Endothelial cell of umbilical vein (primary cell): ENCODE measurements around the gene POLD3. TPM values are rescaled to one million over a fixed set of nuclear protein-coding genes. Genes with fewer than 3 reads are reported as not detected.

Experiments
- BruUV-seq: library from RNA; stranded (reverse); fragments of 400-500 nt; replicated peaks from 2 replicates; lab custom pipeline; 2021; lab: Mats Ljungman, UMichigan
- CTCF ChIA-PET: fragments of 300-600, 350-600 bp; sonication (Branson Sonifier 250); formaldehyde crosslinking; loops from one replicate; lab custom pipeline; 2021; ENCODE audit warnings: antibody characterized with exemption, inconsistent platforms; lab: Charles Lee
- POLR2A ChIA-PET: fragments of 300-600, 350-600 bp; sonication (Branson Sonifier 250); formaldehyde crosslinking; loops from one replicate; lab custom pipeline; 2021; ENCODE audit warnings: antibody characterized with exemption, inconsistent platforms; lab: Charles Lee
- DNase-seq: peaks from one replicate; pipeline ENCODE4 v3.0.0-alpha.2; 2011; ENCODE audit warnings: low read depth, low spot score
- FAIRE-seq: peaks from 2 replicates; lab custom pipeline; 2011; peaks lifted over from hg19 to GRCh38; lab: Jason Lieb, UNC
- H2AFZ ChIP-seq: 2 replicates; pipeline ENCODE4 v1.6.0; 2012; ENCODE audit warnings: low read depth, low read length, control low read depth, inconsistent platforms
- H3K27ac ChIP-seq: 2 replicates; pipeline ENCODE4 v1.5.1; 2011; ENCODE audit warnings: low read depth, mild to moderate bottlenecking, control low read depth, low read length, moderate library complexity; ENCODE audit not compliant: insufficient read depth
- H3K27me3 ChIP-seq, 2 experiments: 2 replicates each; pipeline versions ENCODE4 v1.6.0 to v1.6.1; 2011; ENCODE audit warnings: low read length in 2 of 2, mixed read lengths in 1 of 2; ENCODE audit not compliant: control insufficient read depth in 2 of 2, insufficient read depth in 2 of 2
- H3K36me3 ChIP-seq, 2 experiments: 2 replicates in 1 of 2; 3 replicates in 1 of 2; pipeline ENCODE4 v1.5.1; 2011; ENCODE audit warnings: low read length in 2 of 2, mild to moderate bottlenecking in 1 of 2, moderate library complexity in 1 of 2; ENCODE audit not compliant: control insufficient read depth in 2 of 2, insufficient read depth in 2 of 2; ENCODE audit errors: extremely low read depth in 1 of 2
- H3K4me1 ChIP-seq: 3 replicates; pipeline ENCODE4 v1.5.1; 2011; ENCODE audit warnings: mild to moderate bottlenecking, low read length; ENCODE audit not compliant: control insufficient read depth, insufficient read depth; ENCODE audit errors: extremely low read depth
- H3K4me2 ChIP-seq: 2 replicates; pipeline ENCODE4 v1.6.1; 2011; ENCODE audit warnings: low read length, control low read depth, mixed read lengths; ENCODE audit not compliant: insufficient read depth
- H3K4me3 ChIP-seq, 3 experiments: fragments of 200-600 bp in 1 of 3; sonication (generic), shearing (Covaris generic) in 1 of 3; replicated peaks in 1 of 3; 2 replicates each; pipeline ENCODE4 v1.5.1; 2011 to 2016; ENCODE audit warnings: control low read depth in 3 of 3, low read length in 3 of 3, mild to moderate bottlenecking in 2 of 3, inconsistent platforms in 1 of 3, low read depth in 1 of 3, moderate library complexity in 1 of 3; ENCODE audit not compliant: insufficient read depth in 1 of 3
- H3K79me2 ChIP-seq: 2 replicates; pipeline ENCODE4 v1.6.0; 2012; ENCODE audit warnings: low read length, inconsistent platforms; ENCODE audit not compliant: control insufficient read depth, insufficient read depth
- H3K9ac ChIP-seq: replicated peaks from 2 replicates; pipeline ENCODE3; 2011; ENCODE audit warnings: low read length, control low read depth; ENCODE audit not compliant: insufficient read depth; ENCODE audit errors: extremely low read depth
- H3K9me1 ChIP-seq: replicated peaks from 3 replicates; pipeline ENCODE4 v1.6.0; 2011; ENCODE audit warnings: mild to moderate bottlenecking, low read length; ENCODE audit not compliant: control insufficient read depth, insufficient read depth; ENCODE audit errors: extremely low read depth
- H3K9me3 ChIP-seq: replicated peaks from 2 replicates; pipeline ENCODE4 v1.5.1; 2012; ENCODE audit warnings: low read length, inconsistent platforms; ENCODE audit not compliant: control insufficient read depth, insufficient read depth
- H4K20me1 ChIP-seq: replicated peaks from 2 replicates; pipeline ENCODE3; 2011; ENCODE audit warnings: mild to moderate bottlenecking, low read length; ENCODE audit not compliant: control insufficient read depth, insufficient read depth; ENCODE audit errors: extremely low read depth
- EZH2 ChIP-seq: IDR thresholded peaks from 2 replicates; pipeline ENCODE4 v1.6.1; 2012; ENCODE audit warnings: borderline replicate concordance, low read depth, mild to moderate bottlenecking, moderate library complexity, low read length, inconsistent platforms; ENCODE audit not compliant: severe bottlenecking
- FOS ChIP-seq: IDR thresholded peaks from 2 replicates; pipeline ENCODE4 v1.6.1; 2011; ENCODE audit warnings: mild to moderate bottlenecking, low read length, moderate library complexity, borderline replicate concordance; ENCODE audit not compliant: insufficient read depth
- GATA2 ChIP-seq: IDR thresholded peaks from 2 replicates; pipeline ENCODE4 v1.7.0; 2011; ENCODE audit warnings: low read depth, mild to moderate bottlenecking, moderate library complexity, mixed read lengths, low read length; ENCODE audit not compliant: insufficient read length, insufficient read depth
- JUN ChIP-seq: IDR thresholded peaks from 2 replicates; pipeline ENCODE4 v1.6.1; 2011; ENCODE audit warnings: borderline replicate concordance, low read depth; ENCODE audit not compliant: insufficient read length, insufficient read depth
- MYC ChIP-seq: IDR thresholded peaks from one replicate; pipeline ENCODE4 v1.6.1; 2011; ENCODE audit warnings: mild to moderate bottlenecking, low read depth, low read length
- POLR2A ChIP-seq: IDR thresholded peaks from 2 replicates; pipeline ENCODE4 v1.6.1; 2012; ENCODE audit warnings: low read depth, mild to moderate bottlenecking, control low read depth, low read length
- POLR2AphosphoS5 ChIP-seq: IDR thresholded peaks from 2 replicates; pipeline ENCODE4 v1.6.1; 2012; ENCODE audit warnings: low read depth, mild to moderate bottlenecking, control low read depth, low read length, moderate library complexity; ENCODE audit not compliant: insufficient read depth
- dilution Hi-C: fragments of 300-500 bp; cut with MboI; formaldehyde crosslinking; loops from one replicate; pipeline ENCODE4 v1.15.0; 2019; ENCODE audit warnings: low sequenced_read_pairs; ENCODE audit not compliant: extremely low pct_ligation_motif_present
- intact Hi-C: fragments of 100-400 bp; cut with micrococcal nuclease; formaldehyde crosslinking; loops from one replicate; pipeline ENCODE4 v1.10.0; 2022
- polyA plus RNA-seq, 4 experiments: library from polyadenylated mRNA; depleted of rRNA in 3 of 4; stranded (reverse) in 3 of 4; unstranded in 1 of 4; fragments of >200 nt; gene quantifications; 2 replicates each; pipeline versions ENCODE4 v1.2.1 to v1.2.3, GENCODE V29; 2011 to 2012; ENCODE audit warnings: missing spikeins in 1 of 4
- total RNA-seq: library from RNA; stranded (reverse); gene quantifications from 2 replicates; pipeline ENCODE4 v1.2.3, GENCODE V29; 2021
- TF ChIP-seq, protein P1 (sequence below): IDR thresholded peaks from 2 replicates; pipeline ENCODE4 v1.6.1; 2011; ENCODE audit not compliant: insufficient read depth, insufficient read length
- TF ChIP-seq, protein P2 (sequence below), 2 donors: IDR thresholded peaks; 1 replicate in 1 of 2; 2 replicates in 1 of 2; pipeline ENCODE4 v1.5.1; 2011; ENCODE audit warnings: low read length in 2 of 2, mild to moderate bottlenecking in 2 of 2, moderate library complexity in 2 of 2, control low read depth in 1 of 2, inconsistent platforms in 1 of 2, low read depth in 1 of 2; ENCODE audit not compliant: insufficient read depth in 1 of 2; ENCODE audit errors: extremely low read depth in 1 of 2

The POLD3 gene
- total and polyA plus RNA-seq, 2 donors (not counting 3 experiments of a cell fraction or from before 2014, with no cell fraction given) = 8.9 to 25.2 TPM

DNA sequence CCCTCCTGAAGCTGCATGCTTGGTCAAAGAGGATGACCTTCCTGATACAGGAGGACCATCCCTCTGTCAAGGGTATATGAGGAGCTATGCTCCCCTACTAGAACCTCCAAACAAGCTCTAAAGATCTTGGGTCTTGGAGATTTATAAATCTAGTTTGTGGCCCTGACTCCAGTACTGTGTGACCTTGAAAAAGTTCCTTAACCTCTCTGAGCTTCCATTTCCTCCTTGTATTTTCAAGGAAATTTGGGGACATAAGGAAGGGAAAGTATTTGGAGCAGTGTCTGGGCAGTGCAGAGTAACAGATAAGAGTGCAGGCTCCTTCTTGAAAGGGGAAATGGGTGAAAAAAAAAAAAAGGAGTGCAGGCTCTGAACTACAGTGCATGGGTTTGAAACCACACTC is 93.0 kb downstream of the POLD3 start:
- H3K4me1 ChIP-seq = peaks cover 4% of the 10 kb centered on the region
- no peak for FAIRE-seq
- no peaks in the 10 kb centered on the region for H3K79me2 ChIP-seq
- TF ChIP-seq JUN (no peak), GATA2 (no peak), FOS (no peak), POLR2A (no peak), MYC (no peak), EZH2 (no peak), POLR2AphosphoS5 (no peak)
- TF ChIP-seq, protein P1, sequence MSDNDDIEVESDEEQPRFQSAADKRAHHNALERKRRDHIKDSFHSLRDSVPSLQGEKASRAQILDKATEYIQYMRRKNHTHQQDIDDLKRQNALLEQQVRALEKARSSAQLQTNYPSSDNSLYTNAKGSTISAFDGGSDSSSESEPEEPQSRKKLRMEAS = no peak
- TF ChIP-seq, protein P2, sequence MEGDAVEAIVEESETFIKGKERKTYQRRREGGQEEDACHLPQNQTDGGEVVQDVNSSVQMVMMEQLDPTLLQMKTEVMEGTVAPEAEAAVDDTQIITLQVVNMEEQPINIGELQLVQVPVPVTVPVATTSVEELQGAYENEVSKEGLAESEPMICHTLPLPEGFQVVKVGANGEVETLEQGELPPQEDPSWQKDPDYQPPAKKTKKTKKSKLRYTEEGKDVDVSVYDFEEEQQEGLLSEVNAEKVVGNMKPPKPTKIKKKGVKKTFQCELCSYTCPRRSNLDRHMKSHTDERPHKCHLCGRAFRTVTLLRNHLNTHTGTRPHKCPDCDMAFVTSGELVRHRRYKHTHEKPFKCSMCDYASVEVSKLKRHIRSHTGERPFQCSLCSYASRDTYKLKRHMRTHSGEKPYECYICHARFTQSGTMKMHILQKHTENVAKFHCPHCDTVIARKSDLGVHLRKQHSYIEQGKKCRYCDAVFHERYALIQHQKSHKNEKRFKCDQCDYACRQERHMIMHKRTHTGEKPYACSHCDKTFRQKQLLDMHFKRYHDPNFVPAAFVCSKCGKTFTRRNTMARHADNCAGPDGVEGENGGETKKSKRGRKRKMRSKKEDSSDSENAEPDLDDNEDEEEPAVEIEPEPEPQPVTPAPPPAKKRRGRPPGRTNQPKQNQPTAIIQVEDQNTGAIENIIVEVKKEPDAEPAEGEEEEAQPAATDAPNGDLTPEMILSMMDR (IDR thresholded peaks at IDR 0.05; ENCODE audit: extremely low read depth in 1 of 2, insufficient read depth in 1 of 2, low read depth in 1 of 2, low read length in 2 of 2) = no peak
- intact Hi-C loops (no loop called here), dilution Hi-C loops (no loop called here)
- no peaks in the 10 kb centered on the region for H3K9me3 ChIP-seq
- no TSS peak for BruUV-seq
- H3K36me3 ChIP-seq = no peaks in the 10 kb centered on the region
- no peaks in the 10 kb centered on the region for H4K20me1 ChIP-seq
- H2AFZ ChIP-seq = no peak overlapping the region
- H3K4me2 ChIP-seq = no peak overlapping the region
- no peaks in the 10 kb centered on the region for H3K9me1 ChIP-seq
- no peak overlapping the region for H3K27ac ChIP-seq
- no peaks in the 10 kb centered on the region for H3K27me3 ChIP-seq
- H3K4me3 ChIP-seq = no peak overlapping the region
- ChIA-PET POLR2A (no interaction called here), CTCF (interaction anchor here (0.5 to 9.0 kb wide), 2 partner anchors 17 to 555 kb away, joined by 3 to 84 read pairs; partner anchors contain the start of gene TPBGL)
- H3K9ac ChIP-seq = no peak overlapping the region
- no peak for DNase-seq
